ENCODE data around the gene MPZL1.
A peak's percentile ranks its signal among the peaks of the same experiment; 100 is the strongest.

MPZL1 gene

GRCh38 chr1:167721617-167722151, at the start of gene MPZL1:
Gene MPZL1 (plus strand): TSS chr1:167721982. CDS start chr1:167722152, 170 bp downstream.
- H3K4me1 ChIP-seq (ENCODE audit: control insufficient read depth, insufficient read depth, low read length) = peaks cover 9% of the 10 kb centered on the region
- no peaks in the 10 kb centered on the region for H3K9me3 ChIP-seq (ENCODE audit: control insufficient read depth in 2 of 2, low read length in 2 of 2)
- peak within 1 kb of the TSS; percentile 73 to 85 for H3K9ac ChIP-seq (ENCODE audit: low read length in 2 of 2)
- H3K27ac ChIP-seq (ENCODE audit: low read length) = peak within 1 kb of the TSS; percentile 84
- no peaks in the 10 kb centered on the region for H3K36me3 ChIP-seq (ENCODE audit: control insufficient read depth in 2 of 2, insufficient read depth in 2 of 2, low read length in 2 of 2)
- H3K27me3 ChIP-seq (ENCODE audit: control insufficient read depth in 1 of 2, insufficient read depth in 2 of 2, low read length in 2 of 2) = no peaks in the 10 kb centered on the region
- peak within 1 kb of the TSS; percentile 83 to 85 for H3K4me3 ChIP-seq (ENCODE audit: low read length in 2 of 2)

- Histone ChIP-seq H3K4me1 (ENCODE audit: control insufficient read depth, insufficient read depth, low read length) (no peaks in the 10 kb centered on the region), H3K9me3 (ENCODE audit: control insufficient read depth in 2 of 2, low read length in 2 of 2) (no peaks in the 10 kb centered on the region), H3K27me3 (ENCODE audit: control insufficient read depth in 1 of 2, insufficient read depth in 2 of 2, low read length in 2 of 2) (no peaks in the 10 kb centered on the region), H3K27ac (ENCODE audit: low read length) (no peak overlapping the region), H3K9ac (ENCODE audit: low read length in 2 of 2) (no peak overlapping the region), H3K4me3 (ENCODE audit: low read length in 2 of 2) (no peak overlapping the region), H3K36me3 (ENCODE audit: control insufficient read depth in 2 of 2, insufficient read depth in 2 of 2, low read length in 2 of 2) (peaks cover 0 to 2% of the 10 kb centered on the region in 2 donors)
These were observed 49.0 kb upstream of the MPZL1 start for GRCh38 chr1:167672831-167673230.

GRCh38 chr1:167673265-167673664, 48.5 kb upstream of the MPZL1 start:
- H3K27ac ChIP-seq (ENCODE audit: low read length) = no peak overlapping the region
- no peaks in the 10 kb centered on the region for H3K27me3 ChIP-seq (ENCODE audit: control insufficient read depth in 1 of 2, insufficient read depth in 2 of 2, low read length in 2 of 2)
- no peaks in the 10 kb centered on the region for H3K4me1 ChIP-seq (ENCODE audit: control insufficient read depth, insufficient read depth, low read length)
- H3K4me3 ChIP-seq (ENCODE audit: low read length in 2 of 2) = no peak overlapping the region
- no peaks in the 10 kb centered on the region for H3K9me3 ChIP-seq (ENCODE audit: control insufficient read depth in 2 of 2, low read length in 2 of 2)
- H3K36me3 ChIP-seq (ENCODE audit: control insufficient read depth in 2 of 2, insufficient read depth in 2 of 2, low read length in 2 of 2) = peaks cover 0 to 2% of the 10 kb centered on the region in 2 donors
- no peak overlapping the region for H3K9ac ChIP-seq (ENCODE audit: low read length in 2 of 2)

- H3K4me1 ChIP-seq (ENCODE audit: control insufficient read depth, insufficient read depth, low read length) = no peaks in the 10 kb centered on the region
- H3K36me3 ChIP-seq (ENCODE audit: control insufficient read depth in 2 of 2, insufficient read depth in 2 of 2, low read length in 2 of 2) = peaks cover 0 to 2% of the 10 kb centered on the region in 2 donors
- H3K9me3 ChIP-seq (ENCODE audit: control insufficient read depth in 2 of 2, low read length in 2 of 2) = no peaks in the 10 kb centered on the region
- no peak overlapping the region for H3K4me3 ChIP-seq (ENCODE audit: low read length in 2 of 2)
- no peak overlapping the region for H3K27ac ChIP-seq (ENCODE audit: low read length)
- no peak overlapping the region for H3K9ac ChIP-seq (ENCODE audit: low read length in 2 of 2)
- no peaks in the 10 kb centered on the region for H3K27me3 ChIP-seq (ENCODE audit: control insufficient read depth in 1 of 2, insufficient read depth in 2 of 2, low read length in 2 of 2)
These were observed 47.6 kb upstream of the MPZL1 start for GRCh38 chr1:167674156-167674555.

- Histone ChIP-seq H3K27me3 (ENCODE audit: control insufficient read depth in 1 of 2, insufficient read depth in 2 of 2, low read length in 2 of 2) (no peaks in the 10 kb centered on the region), H3K27ac (ENCODE audit: low read length) (no peak overlapping the region), H3K4me3 (ENCODE audit: low read length in 2 of 2) (no peak overlapping the region), H3K9ac (ENCODE audit: low read length in 2 of 2) (no peak overlapping the region), H3K9me3 (ENCODE audit: control insufficient read depth in 2 of 2, low read length in 2 of 2) (no peaks in the 10 kb centered on the region), H3K4me1 (ENCODE audit: control insufficient read depth, insufficient read depth, low read length) (peaks cover 11% of the 10 kb centered on the region), H3K36me3 (ENCODE audit: control insufficient read depth in 2 of 2, insufficient read depth in 2 of 2, low read length in 2 of 2) (peaks cover 0 to 2% of the 10 kb centered on the region in 2 donors)
These were observed 46.3 kb upstream of the MPZL1 start for GRCh38 chr1:167675440-167675839.

GRCh38 chr1:167676205-167676915, 45.4 kb upstream of the MPZL1 start:
- Histone ChIP-seq H3K4me3 (ENCODE audit: low read length in 2 of 2) (no peak overlapping the region), H3K27me3 (ENCODE audit: control insufficient read depth in 1 of 2, insufficient read depth in 2 of 2, low read length in 2 of 2) (no peaks in the 10 kb centered on the region), H3K9ac (ENCODE audit: low read length in 2 of 2) (no peak overlapping the region), H3K9me3 (ENCODE audit: control insufficient read depth in 2 of 2, low read length in 2 of 2) (no peaks in the 10 kb centered on the region), H3K27ac (ENCODE audit: low read length) (no peak overlapping the region), H3K4me1 (ENCODE audit: control insufficient read depth, insufficient read depth, low read length) (peaks cover 18% of the 10 kb centered on the region), H3K36me3 (ENCODE audit: control insufficient read depth in 2 of 2, insufficient read depth in 2 of 2, low read length in 2 of 2) (peaks cover 0 to 2% of the 10 kb centered on the region in 2 donors)

GRCh38 chr1:167676916-167677848, 44.6 kb upstream of the MPZL1 start:
- peaks cover 0 to 2% of the 10 kb centered on the region in 2 donors for H3K36me3 ChIP-seq (ENCODE audit: control insufficient read depth in 2 of 2, insufficient read depth in 2 of 2, low read length in 2 of 2)
- no peak overlapping the region for H3K9ac ChIP-seq (ENCODE audit: low read length in 2 of 2)
- no peak overlapping the region for H3K4me3 ChIP-seq (ENCODE audit: low read length in 2 of 2)
- no peak overlapping the region for H3K27ac ChIP-seq (ENCODE audit: low read length)
- no peaks in the 10 kb centered on the region for H3K9me3 ChIP-seq (ENCODE audit: control insufficient read depth in 2 of 2, low read length in 2 of 2)
- no peaks in the 10 kb centered on the region for H3K27me3 ChIP-seq (ENCODE audit: control insufficient read depth in 1 of 2, insufficient read depth in 2 of 2, low read length in 2 of 2)
- H3K4me1 ChIP-seq (ENCODE audit: control insufficient read depth, insufficient read depth, low read length) = peaks cover 24% of the 10 kb centered on the region

GRCh38 chr1:167678422-167678821, 43.4 kb upstream of the MPZL1 start:
- Histone ChIP-seq H3K36me3 (ENCODE audit: control insufficient read depth in 2 of 2, insufficient read depth in 2 of 2, low read length in 2 of 2) (peaks cover 0 to 2% of the 10 kb centered on the region in 2 donors), H3K9me3 (ENCODE audit: control insufficient read depth in 2 of 2, low read length in 2 of 2) (no peaks in the 10 kb centered on the region), H3K27ac (ENCODE audit: low read length) (no peak overlapping the region), H3K9ac (ENCODE audit: low read length in 2 of 2) (no peak overlapping the region), H3K4me1 (ENCODE audit: control insufficient read depth, insufficient read depth, low read length) (peaks cover 36% of the 10 kb centered on the region), H3K4me3 (ENCODE audit: low read length in 2 of 2) (no peak overlapping the region), H3K27me3 (ENCODE audit: control insufficient read depth in 1 of 2, insufficient read depth in 2 of 2, low read length in 2 of 2) (no peaks in the 10 kb centered on the region)

GRCh38 chr1:167678838-167679237, 42.9 kb upstream of the MPZL1 start:
- H3K36me3 ChIP-seq (ENCODE audit: control insufficient read depth in 2 of 2, insufficient read depth in 2 of 2, low read length in 2 of 2) = no peaks in the 10 kb centered on the region
- H3K9ac ChIP-seq (ENCODE audit: low read length in 2 of 2) = no peak overlapping the region
- peaks cover 40% of the 10 kb centered on the region for H3K4me1 ChIP-seq (ENCODE audit: control insufficient read depth, insufficient read depth, low read length)
- no peak overlapping the region for H3K27ac ChIP-seq (ENCODE audit: low read length)
- H3K27me3 ChIP-seq (ENCODE audit: control insufficient read depth in 1 of 2, insufficient read depth in 2 of 2, low read length in 2 of 2) = no peaks in the 10 kb centered on the region
- H3K9me3 ChIP-seq (ENCODE audit: control insufficient read depth in 2 of 2, low read length in 2 of 2) = no peaks in the 10 kb centered on the region
- H3K4me3 ChIP-seq (ENCODE audit: low read length in 2 of 2) = no peak overlapping the region

- Histone ChIP-seq H3K27me3 (ENCODE audit: control insufficient read depth in 1 of 2, insufficient read depth in 2 of 2, low read length in 2 of 2) (no peaks in the 10 kb centered on the region), H3K4me3 (ENCODE audit: low read length in 2 of 2) (no peak overlapping the region), H3K9ac (ENCODE audit: low read length in 2 of 2) (no peak overlapping the region), H3K27ac (ENCODE audit: low read length) (peak overlapping the region; percentile 84), H3K9me3 (ENCODE audit: control insufficient read depth in 2 of 2, low read length in 2 of 2) (no peaks in the 10 kb centered on the region), H3K4me1 (ENCODE audit: control insufficient read depth, insufficient read depth, low read length) (peaks cover 49% of the 10 kb centered on the region), H3K36me3 (ENCODE audit: control insufficient read depth in 2 of 2, insufficient read depth in 2 of 2, low read length in 2 of 2) (no peaks in the 10 kb centered on the region)
These were observed 42.1 kb upstream of the MPZL1 start for GRCh38 chr1:167679714-167680113.
